ENCODE results near the gene PILRA.

DNA sequence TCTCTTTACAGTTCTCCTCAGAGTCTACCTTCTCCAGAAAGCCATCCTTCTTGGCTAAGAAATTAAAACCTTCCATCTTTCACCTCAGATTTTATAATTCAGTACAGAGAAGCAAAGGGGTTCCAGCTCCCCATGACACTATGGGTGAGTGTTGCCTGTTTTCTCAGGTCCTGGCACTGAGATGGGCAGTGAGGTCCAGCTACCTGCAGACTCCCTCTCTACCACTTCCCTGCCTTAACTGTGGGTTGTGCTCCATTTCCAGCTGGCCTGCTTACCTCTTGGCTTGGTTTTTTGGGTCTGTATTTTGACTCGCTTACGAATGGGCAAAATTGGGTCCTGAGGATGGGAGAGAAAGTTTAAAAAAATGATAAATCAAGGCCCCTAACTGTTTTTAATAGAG lies 29.0 kb downstream of the PILRA start:
- TF ChIP-seq, protein P1, sequence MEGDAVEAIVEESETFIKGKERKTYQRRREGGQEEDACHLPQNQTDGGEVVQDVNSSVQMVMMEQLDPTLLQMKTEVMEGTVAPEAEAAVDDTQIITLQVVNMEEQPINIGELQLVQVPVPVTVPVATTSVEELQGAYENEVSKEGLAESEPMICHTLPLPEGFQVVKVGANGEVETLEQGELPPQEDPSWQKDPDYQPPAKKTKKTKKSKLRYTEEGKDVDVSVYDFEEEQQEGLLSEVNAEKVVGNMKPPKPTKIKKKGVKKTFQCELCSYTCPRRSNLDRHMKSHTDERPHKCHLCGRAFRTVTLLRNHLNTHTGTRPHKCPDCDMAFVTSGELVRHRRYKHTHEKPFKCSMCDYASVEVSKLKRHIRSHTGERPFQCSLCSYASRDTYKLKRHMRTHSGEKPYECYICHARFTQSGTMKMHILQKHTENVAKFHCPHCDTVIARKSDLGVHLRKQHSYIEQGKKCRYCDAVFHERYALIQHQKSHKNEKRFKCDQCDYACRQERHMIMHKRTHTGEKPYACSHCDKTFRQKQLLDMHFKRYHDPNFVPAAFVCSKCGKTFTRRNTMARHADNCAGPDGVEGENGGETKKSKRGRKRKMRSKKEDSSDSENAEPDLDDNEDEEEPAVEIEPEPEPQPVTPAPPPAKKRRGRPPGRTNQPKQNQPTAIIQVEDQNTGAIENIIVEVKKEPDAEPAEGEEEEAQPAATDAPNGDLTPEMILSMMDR (IDR thresholded peaks at IDR 0.05), result no peak
- no peak for TF ChIP-seq EZH2 (IDR thresholded peaks at IDR 0.05; ENCODE audit: borderline replicate concordance, insufficient read depth, low read depth, low read length, poor library complexity, severe bottlenecking)

Data from B cell (primary cell).